Stimulated activated CD4-positive, alpha-beta T cell treated with anti-CD3 and anti-CD28 coated beads, Interleukin-2, amount 100 ng/mL, for 48 hours (primary cell): ENCODE results near the gene RPS6KA5.
"Not testable (repeated sequence)": the region's sequence is repeated elsewhere in the genome, so short reads cannot be mapped to it uniquely, and the experiment has no call there.

Experiments used
- DNase-seq, 2 donors: peaks; one replicate each; pipeline ENCODE4 v3.0.0-alpha.2; 2020

Gene RPS6KA5

GRCh38 chr14:90827919-90828610 is 232.4 kb downstream of the RPS6KA5 start:
- peak; percentile 85 to 89 for DNase-seq

DNA sequence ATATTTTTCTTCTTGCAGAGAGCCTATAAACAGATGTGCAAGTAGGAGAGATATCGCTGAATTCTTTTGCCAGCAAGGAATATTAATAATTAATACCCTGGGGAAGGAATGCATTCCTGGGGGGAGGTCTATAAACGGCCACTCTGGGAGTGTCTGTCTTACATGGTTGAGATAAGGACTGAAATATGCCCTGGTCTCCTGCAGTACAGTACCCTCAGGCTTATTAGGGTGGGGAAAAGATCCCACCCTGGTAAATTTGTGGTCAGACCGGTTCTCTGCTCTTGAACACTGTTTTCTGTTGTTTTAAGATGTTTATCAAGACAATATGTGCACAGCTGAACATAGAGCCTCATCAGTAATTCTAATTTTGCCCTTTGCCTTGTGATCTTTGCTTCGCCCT is 236.9 kb downstream of the RPS6KA5 start:
- DNase-seq = not testable (repeated sequence)

GRCh38 chr14:90820958-90821357 is 239.5 kb downstream of the RPS6KA5 start:
- peak; percentile 65 to 73 for DNase-seq

- DNase-seq = no peak
These were observed 240.6 kb downstream of the RPS6KA5 start for GRCh38 chr14:90819734-90820393.

GRCh38 chr14:90818715-90819114 is 241.7 kb downstream of the RPS6KA5 start:
- DNase-seq = no peak

- DNase-seq = no peak
These were observed 243.6 kb downstream of the RPS6KA5 start for GRCh38 chr14:90816681-90817436.

- DNase-seq = peak in 1 of 2 donors; percentile 32
These were observed 244.4 kb downstream of the RPS6KA5 start, which contains the start of gene TTC7B for GRCh38 chr14:90815822-90816662. TTC7B (minus strand) TSS chr14:90816430; CDS start chr14:90816295, 135 bp downstream.

GRCh38 chr14:90815572-90815821 is 244.9 kb downstream of the RPS6KA5 start:
- DNase-seq = no peak

- DNase-seq = no peak
These were observed 245.5 kb downstream of the RPS6KA5 start for GRCh38 chr14:90814806-90815571.

DNA sequence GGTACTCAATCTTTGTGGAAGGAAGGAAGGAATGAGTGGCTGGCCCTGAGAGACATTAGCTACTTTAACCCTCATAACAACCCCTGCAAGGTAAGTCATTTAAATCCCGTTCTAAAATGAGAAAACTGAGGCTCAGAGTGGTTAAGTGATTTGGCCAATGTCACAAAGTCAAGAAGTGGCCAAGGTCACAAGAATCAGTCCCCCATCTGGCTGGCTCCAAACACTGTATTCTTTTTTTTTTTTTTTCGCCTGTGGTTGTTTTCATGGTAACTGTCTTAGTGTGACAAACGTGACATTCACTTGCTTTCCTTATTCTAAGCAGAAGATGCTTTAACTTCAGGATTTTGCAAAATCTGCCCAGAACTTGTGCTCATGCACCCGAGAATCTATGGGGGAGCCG is 247.0 kb downstream of the RPS6KA5 start:
- no peak for DNase-seq

- no peak for DNase-seq
These were observed 248.3 kb downstream of the RPS6KA5 start for GRCh38 chr14:90812109-90812508.

DNA sequence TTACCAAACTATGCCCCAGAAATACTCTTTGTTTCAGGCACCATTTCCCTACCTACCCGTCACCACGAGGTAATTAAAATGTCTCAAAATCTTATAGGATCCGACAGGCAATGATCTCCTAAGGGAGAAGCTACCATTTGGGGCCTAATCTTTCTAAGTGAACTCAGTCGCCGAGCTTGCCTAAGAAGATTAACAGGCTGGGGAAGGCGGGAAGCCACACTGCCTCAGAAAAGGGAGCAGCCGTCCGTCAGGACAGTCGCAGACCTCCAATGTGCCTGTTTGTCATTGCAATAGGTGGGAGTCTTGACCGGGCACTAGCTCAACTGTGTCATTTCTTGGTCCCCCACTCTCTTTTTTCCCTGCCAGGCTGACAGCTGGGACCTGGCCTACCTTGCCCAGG is 248.8 kb downstream of the RPS6KA5 start:
- no peak for DNase-seq

GRCh38 chr14:90810806-90811205 is 249.6 kb downstream of the RPS6KA5 start:
- DNase-seq = no peak

DNA sequence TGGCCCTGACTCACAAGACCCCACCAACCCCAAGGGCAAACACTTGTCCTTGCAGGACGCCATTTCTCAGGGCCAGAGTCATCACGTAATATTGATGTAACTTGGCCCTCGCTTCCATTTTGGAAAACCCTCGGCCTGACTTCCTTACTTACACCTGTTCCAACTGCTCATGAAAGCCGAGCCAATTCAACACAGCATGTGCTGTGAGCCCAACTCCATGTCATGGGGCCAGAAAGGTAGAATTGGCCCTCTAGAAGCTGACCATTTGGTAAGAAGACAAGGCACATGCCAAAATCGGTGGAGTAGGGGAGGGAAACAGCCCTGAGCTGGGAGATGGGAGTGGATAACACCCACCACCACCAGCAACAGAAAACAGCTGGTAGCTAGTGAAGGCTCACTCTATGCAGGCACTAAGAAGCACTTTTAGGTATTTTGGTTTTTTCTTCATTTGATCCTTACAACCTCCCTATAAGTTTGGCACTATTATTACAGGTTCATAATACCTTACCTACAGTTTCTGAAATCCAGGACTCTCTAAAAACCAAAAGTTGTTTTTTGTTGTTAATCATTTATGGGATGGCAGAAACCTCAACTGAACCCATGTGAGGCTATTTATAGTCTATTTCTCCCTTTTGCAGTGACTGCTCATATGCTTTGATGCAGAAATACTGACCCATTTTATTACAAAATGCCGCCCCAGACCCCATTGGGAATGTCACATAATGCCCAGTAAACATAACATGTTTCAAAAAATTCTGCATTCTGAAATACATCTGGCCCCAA is 250.7 kb downstream of the RPS6KA5 start:
- DNase-seq = no peak

- DNase-seq = no peak
These were observed 251.5 kb downstream of the RPS6KA5 start for GRCh38 chr14:90808759-90809529.

DNA sequence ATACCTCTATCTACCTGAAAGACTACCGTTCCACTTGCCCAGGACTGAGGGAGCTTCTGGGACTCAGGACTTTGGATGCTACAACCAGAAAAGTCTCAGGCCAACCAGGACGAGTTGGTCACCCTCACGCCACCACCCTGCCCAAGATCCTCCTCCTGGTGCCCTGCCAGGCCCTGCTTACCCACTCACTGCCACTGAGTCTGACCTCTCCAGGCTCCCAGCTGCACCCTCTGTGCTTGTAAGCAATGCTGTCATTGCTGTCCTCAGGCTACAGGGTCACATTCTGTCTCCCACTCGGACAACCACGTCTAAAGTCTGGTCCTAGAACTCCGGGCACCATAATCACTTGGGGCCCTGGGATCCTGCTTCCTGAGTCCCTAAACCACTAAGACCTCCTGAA is 253.4 kb downstream of the RPS6KA5 start:
- DNase-seq = no peak

DNA sequence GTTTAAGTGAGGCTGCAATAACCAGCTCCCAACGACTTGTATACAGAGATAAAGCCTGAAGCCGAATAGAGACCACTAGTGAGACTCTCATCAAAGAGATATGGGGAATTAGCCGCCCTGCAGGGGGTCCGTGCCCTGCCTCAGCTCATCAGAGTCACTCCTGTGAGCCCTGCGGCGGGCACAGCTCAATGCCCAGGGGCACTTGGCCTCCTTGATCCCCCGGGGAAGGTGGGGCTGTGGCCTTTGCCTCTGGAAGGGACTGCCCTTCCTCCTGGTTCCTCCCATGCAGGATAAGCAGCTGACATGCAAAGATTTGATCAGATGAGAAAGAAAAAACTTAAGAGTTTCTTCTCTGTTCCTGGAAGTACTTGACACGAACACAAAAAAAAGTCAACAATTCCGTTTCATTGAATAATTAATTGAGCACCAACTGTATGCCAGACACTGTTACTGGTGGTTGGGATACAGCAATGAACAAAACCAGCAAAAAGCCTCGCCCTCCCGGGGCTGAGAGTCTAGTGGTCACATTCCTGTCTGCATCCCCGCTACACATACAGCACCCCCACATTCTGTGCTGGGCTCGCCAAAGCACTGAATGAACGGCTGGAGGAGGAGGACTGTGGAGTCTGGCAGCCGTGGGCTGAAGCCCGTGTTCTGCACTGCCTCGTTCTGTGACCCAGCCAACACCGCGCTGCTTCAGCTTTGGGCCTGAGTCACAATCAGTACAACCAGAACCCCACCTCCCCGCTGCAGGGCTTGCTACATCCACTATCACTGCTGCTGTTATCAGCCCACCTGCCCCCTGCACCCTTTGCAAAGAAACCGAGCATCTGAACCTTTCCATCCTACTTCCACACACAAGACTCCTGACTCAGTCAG is 254.5 kb downstream of the RPS6KA5 start:
- no peak for DNase-seq

- no peak for DNase-seq
These were observed 255.4 kb downstream of the RPS6KA5 start for GRCh38 chr14:90805084-90805391.

GRCh38 chr14:90804292-90805083 is 256.0 kb downstream of the RPS6KA5 start:
- DNase-seq = no peak
